Subcutaneous adipose tissue (tissue), 4 donors: ENCODE measurements around the gene CYP8B1. TPM values are rescaled to one million over a fixed set of nuclear protein-coding genes. Genes with fewer than 3 reads are reported as not detected.

ENCODE experiments used
- CTCF ChIP-seq: fragments of 450-650 bp; IDR thresholded peaks from one replicate; pipeline ENCODE4 v1.5.1; 2016; ENCODE audit warnings: low read depth, mild to moderate bottlenecking, control low read depth, antibody characterized with exemption, moderate library complexity
- total RNA-seq, 4 donors: library from RNA; depleted of rRNA; stranded (reverse); fragments of >200 nt; gene quantifications; one replicate each; pipeline ENCODE4 v1.1.0, GENCODE V29; 2016

The CYP8B1 gene, protein sequence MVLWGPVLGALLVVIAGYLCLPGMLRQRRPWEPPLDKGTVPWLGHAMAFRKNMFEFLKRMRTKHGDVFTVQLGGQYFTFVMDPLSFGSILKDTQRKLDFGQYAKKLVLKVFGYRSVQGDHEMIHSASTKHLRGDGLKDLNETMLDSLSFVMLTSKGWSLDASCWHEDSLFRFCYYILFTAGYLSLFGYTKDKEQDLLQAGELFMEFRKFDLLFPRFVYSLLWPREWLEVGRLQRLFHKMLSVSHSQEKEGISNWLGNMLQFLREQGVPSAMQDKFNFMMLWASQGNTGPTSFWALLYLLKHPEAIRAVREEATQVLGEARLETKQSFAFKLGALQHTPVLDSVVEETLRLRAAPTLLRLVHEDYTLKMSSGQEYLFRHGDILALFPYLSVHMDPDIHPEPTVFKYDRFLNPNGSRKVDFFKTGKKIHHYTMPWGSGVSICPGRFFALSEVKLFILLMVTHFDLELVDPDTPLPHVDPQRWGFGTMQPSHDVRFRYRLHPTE
- total RNA-seq = not detected

GRCh38 chr3:42875325-42876151, at the start of gene CYP8B1:
Gene CYP8B1, minus strand, starts transcription at chr3:42875879. Its CDS starts 63 bp downstream, at chr3:42875816.
- no peak for TF ChIP-seq CTCF

- TF ChIP-seq CTCF = no peak
Measured at GRCh38 chr3:42923606-42924005, 47.9 kb upstream of the CYP8B1 start.

DNA sequence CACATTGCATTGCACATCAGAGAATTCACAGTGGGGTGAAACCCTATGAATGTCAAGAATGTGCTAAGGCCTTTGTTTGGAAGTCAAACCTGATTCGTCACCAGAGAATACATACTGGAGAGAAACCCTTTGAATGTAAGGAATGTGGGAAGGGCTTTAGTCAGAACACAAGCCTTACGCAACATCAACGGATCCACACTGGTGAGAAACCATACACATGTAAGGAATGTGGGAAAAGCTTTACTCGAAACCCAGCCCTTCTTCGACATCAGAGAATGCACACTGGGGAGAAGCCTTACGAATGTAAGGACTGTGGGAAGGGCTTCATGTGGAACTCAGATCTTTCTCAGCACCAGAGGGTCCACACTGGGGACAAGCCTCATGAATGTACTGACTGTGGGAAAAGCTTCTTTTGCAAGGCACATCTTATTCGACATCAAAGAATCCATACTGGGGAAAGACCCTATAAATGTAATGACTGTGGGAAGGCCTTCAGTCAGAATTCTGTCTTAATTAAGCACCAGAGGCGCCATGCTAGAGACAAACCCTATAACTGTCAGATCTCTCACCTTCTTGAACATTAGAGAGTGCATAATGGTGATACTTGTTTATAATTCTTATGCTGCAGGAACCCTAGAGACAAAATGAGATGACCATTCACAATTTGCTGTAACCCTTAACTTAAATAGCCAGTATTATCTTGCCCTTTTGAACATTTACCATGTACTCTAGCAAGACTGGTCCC, 39.3 kb upstream of the CYP8B1 start:
- no peak for TF ChIP-seq CTCF

DNA sequence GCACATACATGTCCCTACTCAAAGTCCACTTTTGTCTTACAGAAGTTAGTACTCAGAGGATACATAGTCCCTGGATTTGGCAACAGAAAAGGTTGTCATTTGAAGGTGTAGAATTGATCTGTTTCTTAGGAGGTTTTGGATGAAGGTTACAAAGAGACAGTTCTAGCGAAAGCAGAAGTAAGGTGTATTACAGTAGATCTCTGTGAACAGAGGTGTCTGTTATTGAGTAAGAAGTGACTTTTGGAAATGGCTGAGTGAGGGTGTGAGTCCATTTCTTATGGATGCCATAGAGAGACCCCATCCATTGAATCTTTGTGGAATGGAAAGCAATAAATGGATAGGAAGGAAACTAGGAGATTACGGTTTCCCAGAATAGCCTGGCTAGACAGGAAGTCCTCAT, 35.9 kb upstream of the CYP8B1 start:
- no peak for TF ChIP-seq CTCF

GRCh38 chr3:42908675-42909074, 33.0 kb upstream of the CYP8B1 start:
- TF ChIP-seq CTCF = no peak

GRCh38 chr3:42906848-42907183, 31.1 kb upstream of the CYP8B1 start:
- TF ChIP-seq CTCF = no peak
